GM21737 (cell line): ENCODE measurements around the gene PEX11G.

Experiments used
- ATAC-seq: cut with Tn5 transposase; IDR thresholded peaks from one replicate; pipeline ENCODE4 v1.9.1; 2021; ENCODE audit warnings: mild to moderate bottlenecking, moderate library complexity; ENCODE audit not compliant: unreplicated experiment

PEX11G gene

GRCh38 chr19:7522072-7522922, 33.5 kb upstream of the PEX11G start, which contains the start of gene MCOLN1:
Gene MCOLN1, plus strand, starts transcription at chr19:7522624. Its CDS starts 127 bp downstream, at chr19:7522751.
- ATAC-seq: peak; percentile 70

- ATAC-seq: no peak
These were observed 32.8 kb upstream of the PEX11G start for GRCh38 chr19:7521551-7522071.

- no peak for ATAC-seq
These were observed 31.6 kb upstream of the PEX11G start for GRCh38 chr19:7520131-7521051.

GRCh38 chr19:7519361-7520130, 30.7 kb upstream of the PEX11G start:
- ATAC-seq: no peak

GRCh38 chr19:7516878-7517277, 28.0 kb upstream of the PEX11G start:
- ATAC-seq: no peak

- ATAC-seq: no peak
These were observed 27.5 kb upstream of the PEX11G start for GRCh38 chr19:7516333-7516732.

GRCh38 chr19:7515645-7516151, 26.9 kb upstream of the PEX11G start, which contains the start of gene ZNF358:
Gene ZNF358, plus strand, starts transcription at chr19:7516103. Its CDS starts 3,140 bp downstream, at chr19:7519243.
- ATAC-seq: no peak

- no peak for ATAC-seq
These were observed 26.3 kb upstream of the PEX11G start for GRCh38 chr19:7515110-7515644.

- ATAC-seq: no peak
These were observed 25.2 kb upstream of the PEX11G start for GRCh38 chr19:7513809-7514642.

GRCh38 chr19:7512400-7512851, 23.6 kb upstream of the PEX11G start:
- no peak for ATAC-seq

GRCh38 chr19:7509625-7510024, 20.8 kb upstream of the PEX11G start:
- ATAC-seq: no peak

- ATAC-seq: no peak
These were observed 19.0 kb upstream of the PEX11G start for GRCh38 chr19:7507884-7508283.

GRCh38 chr19:7506385-7507328, 17.8 kb upstream of the PEX11G start:
- no peak for ATAC-seq

GRCh38 chr19:7505682-7506384, 17.0 kb upstream of the PEX11G start:
- ATAC-seq: no peak

GRCh38 chr19:7505288-7505681, 16.4 kb upstream of the PEX11G start:
- no peak for ATAC-seq

- ATAC-seq: no peak
These were observed 15.8 kb upstream of the PEX11G start for GRCh38 chr19:7504684-7505083.

GRCh38 chr19:7502552-7502951, 13.7 kb upstream of the PEX11G start:
- ATAC-seq: no peak
